HS-27A (cell line): ENCODE results near the gene CARMIL1.

Source experiments
- DNase-seq: peaks from one replicate; pipeline ENCODE4 v3.0.0-alpha.2; 2012; ENCODE audit warnings: low read depth, missing footprints

Gene CARMIL1

DNA sequence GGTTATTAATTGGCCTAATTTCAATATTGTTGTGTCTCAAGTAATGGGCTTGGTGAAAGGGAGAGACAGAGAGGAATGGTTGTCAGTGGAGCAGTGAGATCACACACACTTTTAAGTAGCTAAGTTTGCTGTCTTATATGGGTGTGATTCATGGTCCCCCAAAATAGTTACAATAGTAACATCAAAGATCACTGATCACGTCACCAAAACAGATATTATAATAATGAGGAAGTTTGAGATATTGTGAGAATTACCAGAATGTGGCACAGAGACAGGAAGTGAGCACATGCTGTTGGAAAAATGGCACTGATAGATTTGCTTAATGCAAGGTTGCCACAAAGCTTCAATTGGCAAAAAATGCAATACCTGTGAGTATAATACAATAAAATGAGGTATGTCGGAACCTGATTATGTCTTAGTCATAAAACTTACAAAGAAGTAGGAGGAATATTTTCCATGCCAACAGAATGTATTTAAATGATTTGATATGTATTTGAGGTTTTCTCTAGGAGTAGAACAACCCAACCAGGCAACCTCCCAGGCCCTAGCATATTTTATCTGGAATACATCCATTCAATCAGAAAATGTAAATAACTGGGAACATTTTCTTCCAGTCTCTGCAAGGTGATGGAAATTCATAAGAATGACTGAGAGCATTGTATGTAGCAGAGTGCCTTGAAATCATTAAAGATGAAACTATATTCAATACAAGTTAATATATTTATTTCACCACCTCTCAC is 167.8 kb downstream of the CARMIL1 start:
- no peak for DNase-seq

DNA sequence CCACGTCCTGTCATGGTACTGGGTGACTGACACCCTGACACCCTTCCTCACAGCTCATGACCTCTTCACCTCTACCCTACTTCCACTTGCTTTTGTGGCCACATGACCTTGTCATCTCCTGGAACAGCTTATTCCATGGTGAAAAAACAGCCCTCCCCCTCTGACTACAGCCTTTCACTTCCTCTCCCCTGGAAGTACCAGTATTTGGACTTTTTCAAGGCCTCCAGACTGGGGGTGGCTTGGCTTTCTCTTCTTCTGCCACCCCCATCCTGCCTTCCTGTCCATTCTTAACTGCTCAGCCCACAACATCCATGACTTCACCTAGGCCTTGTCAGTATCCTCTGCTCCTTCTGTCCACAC is 168.4 kb downstream of the CARMIL1 start:
- no peak for DNase-seq

DNA sequence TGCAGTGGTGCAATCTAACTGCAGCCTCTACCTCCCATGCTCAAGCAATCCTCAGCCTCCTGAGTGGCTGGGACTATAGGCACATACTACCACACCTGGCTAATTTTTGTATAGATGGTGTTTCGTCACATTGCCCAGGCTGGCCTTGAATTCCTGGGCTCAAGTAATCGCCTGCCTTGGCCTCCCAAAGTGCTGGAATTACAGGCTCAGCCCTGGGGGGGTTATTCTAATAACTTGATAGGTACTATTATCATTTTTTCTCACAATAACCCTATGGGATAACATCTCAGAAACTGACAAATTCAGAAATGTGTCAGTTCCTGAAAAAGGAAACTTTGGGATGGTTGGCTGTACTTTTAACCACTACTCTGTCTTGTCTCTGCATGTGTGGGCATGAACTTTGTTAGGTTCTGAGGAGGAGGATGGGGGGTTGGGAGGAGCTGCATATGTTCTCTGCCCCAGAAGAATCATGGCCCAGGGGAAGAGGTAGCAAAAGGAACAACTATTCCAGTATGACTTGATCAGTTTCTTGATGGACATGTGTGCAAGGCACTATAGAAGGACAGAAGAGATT is 169.9 kb downstream of the CARMIL1 start:
- no peak for DNase-seq

DNA sequence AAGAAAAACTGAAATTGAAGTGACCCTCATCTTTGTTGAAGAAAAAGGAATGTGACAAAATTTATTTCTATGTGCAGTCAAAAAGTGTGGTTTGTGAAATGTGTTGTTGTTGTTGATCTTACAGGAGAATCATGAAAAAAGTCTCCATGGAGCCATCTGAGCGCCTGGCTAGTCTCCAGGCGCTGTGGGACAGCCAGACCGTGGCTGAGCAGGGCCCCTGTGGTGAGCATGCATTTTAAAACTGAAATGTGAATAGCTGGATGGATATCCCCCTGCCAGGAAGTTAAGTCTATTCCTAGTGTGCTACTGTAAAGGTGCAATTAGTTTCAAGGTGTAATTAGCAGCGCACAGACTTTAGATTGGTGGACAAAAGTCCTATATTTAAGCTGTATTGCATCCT is 170.6 kb downstream of the CARMIL1 start:
- no peak for DNase-seq

DNA sequence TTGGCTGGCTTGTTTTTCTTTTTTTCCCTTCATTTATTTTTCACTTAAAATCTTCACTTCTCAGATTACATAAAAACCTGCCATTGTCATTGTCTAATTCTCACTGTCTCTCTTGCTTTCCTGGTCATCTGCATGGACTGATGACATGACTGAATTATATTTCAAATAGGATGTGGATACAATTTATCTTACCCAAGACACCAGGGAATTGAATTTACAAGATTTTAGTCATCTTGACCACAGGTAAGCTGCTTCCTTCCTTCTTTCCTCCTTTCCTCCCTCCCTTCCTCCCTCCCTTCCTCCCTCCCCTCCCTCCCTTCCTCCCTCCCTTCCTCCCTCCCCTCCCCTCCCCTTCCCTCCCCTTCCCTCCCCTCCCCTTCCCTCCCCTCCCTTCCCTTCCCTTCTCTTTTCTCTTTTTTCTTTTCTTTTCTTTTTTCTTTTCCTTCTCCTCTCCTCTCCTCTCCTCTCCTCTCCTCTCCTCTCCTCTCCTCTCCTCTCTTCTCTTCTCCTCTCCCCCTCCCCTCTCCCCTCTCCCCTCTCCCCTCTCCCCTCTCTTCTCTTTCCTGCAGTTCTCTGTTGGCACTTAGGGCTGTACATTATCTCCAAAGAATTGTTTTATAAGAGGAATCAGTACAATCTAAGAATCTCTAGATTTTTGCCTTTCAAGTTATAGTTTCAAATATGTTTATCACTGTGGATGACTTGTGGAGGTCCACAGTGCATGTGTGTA is 171.5 kb downstream of the CARMIL1 start:
- DNase-seq, result no peak

DNA sequence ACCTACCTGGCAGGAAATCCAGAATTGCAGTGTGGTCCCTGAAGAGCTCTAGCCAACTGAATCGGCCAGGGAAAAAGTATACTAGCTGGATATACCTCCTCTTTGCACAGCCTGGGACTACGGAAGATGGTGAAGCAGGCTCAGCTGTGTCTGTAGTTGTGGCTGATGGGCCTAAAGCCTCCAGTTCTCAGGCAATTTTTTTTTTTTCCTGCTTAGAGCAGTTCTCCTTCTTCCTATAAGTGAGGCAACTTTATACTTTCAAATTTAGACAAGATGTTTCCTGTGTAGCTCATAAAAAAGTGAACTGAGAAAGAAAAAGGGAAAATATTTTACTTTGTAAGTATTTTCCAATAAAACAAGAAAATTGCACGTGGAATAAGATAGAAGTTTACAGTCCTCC is 172.9 kb downstream of the CARMIL1 start:
- DNase-seq, result no peak

DNA sequence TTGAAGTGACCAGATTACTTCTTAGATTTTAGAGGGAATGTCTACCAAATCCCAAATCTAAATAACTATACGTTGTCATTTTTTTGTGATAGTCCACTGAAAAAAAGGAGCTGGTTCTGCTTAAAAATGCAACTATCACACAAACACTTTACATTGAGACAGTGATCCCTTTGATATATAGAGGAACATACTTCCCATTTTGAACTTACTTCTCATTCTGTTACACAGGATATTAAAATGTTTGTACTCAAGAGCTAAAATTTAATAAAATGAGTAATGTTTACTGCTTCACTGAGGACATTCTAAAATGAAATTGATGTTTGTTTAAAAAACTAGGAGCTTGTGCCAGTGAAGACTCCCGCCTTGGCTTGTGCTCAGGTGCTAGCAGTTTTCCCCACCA is 174.1 kb downstream of the CARMIL1 start:
- no peak for DNase-seq

DNA sequence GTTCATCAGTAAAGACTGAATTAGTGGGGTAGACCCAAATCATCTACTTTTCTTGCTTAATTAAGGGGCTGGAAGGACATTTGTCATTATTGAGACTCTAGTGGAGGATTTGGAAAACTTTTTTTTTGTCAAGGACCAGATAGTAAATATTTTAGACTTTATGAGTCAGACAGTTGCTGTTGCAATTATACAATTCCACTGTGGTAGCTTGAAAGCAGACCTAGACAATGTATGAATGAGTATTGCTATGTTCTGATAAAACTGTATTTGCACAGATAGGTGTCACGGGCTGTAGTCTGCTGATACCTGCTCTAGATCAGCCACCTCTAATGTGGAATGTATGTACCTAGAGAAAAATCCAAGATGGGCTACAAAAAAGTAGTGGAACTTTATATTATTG is 175.0 kb downstream of the CARMIL1 start:
- no peak for DNase-seq

DNA sequence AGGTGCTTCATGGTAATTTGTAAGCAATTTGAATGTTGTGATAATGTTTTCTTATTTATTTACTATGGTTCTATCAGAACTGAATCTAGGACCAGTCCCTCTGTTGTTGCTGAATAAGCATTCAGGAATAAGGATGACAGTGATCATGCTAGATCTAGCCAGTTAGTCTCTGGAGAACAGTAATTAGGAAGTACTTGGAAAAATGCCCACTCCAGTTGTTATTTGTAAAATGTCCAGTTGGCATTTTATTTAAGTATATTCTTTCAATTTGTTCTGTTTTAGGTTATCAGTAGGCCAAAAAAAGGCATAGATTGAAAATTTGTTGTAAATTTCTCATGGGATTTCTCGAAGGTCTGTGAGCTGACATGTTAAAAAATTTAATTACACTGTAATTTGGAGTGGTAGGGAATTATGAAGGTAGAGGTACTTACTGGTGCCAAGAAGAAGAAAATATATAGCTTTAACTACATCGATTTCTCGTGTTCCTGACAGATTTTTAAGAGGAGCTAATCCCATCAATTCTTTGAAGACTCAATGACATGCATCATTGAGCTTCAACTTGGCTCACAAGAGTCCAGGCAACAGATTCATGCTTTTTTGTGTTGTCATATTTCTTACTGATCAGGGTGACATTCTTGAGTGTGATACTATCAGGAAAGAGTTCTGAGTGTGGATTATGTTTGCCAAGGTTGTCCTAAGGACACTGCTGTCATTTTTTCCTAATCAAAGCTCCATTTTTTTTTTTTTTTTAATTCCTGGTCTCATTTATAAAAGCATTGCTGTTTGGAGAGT is 177.3 kb downstream of the CARMIL1 start:
- no peak for DNase-seq

DNA sequence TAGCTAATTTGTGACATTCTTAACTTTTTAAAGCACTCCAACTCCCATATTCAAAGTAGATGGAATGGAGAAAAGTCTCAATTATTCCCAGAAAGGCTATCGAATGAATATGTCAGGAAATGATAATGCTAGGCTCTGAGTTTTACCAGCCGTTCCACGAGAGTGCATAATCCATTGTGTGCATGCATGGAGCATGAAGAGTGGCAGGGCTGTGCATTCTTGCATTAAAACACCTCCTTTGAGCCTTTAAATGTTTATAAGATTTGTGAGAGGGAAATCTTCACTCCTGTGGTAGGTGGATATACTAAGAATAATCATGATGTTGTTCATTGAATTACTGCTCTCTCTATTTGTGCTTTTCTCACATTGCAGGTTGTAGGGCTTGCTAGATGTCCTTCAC is 178.3 kb downstream of the CARMIL1 start:
- DNase-seq, result no peak

DNA sequence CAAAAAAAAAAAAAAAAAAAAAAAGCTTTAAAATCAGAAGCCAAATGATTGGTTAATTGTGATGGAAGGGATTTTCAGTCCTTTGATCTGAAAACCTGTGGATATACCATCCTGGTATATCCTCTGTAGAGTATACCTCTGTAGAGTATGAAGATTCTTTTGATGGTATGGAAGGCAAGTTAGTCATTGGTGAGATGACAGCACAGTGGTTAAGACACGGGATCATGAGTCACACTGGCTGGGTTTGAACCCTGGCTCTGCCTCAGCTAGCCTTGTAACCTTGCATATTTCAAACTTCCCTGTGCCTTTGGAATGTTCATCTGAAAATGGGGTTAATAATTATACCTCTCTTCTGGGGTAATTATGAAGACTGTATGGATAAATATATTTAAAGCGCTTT is 179.3 kb downstream of the CARMIL1 start:
- DNase-seq, result peak; percentile 63

DNA sequence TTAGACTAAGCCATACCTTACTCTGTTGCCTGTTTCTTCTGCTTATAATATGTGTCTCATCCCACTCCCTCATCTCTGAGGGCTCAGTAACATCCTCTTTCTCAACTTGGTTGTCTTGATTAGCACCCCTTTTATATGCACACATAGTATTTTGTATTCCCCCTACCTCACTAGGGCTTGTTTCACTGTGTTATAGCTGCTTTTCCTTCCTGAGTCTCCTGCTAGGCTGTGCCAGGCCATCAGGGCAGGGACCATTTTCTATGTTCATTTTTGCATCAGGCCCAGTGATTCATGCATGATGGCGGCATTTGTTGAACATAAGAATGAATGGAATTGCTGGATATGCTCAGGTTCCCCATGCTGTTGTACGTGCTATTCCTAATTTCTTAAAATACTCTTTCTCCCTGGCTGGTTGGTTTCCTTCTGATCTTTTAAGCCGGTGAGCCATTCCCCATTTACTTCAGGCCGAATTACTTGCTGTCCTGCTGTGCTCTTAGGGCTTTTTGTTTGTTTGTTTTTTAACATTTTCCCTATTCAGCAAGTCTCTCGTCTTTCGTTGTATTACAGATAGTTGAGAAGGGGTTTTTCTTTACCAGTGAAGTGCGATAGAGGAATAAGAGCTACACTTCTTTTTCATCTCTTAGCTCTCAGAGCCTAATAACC is 183.2 kb downstream of the CARMIL1 start:
- DNase-seq, result no peak

DNA sequence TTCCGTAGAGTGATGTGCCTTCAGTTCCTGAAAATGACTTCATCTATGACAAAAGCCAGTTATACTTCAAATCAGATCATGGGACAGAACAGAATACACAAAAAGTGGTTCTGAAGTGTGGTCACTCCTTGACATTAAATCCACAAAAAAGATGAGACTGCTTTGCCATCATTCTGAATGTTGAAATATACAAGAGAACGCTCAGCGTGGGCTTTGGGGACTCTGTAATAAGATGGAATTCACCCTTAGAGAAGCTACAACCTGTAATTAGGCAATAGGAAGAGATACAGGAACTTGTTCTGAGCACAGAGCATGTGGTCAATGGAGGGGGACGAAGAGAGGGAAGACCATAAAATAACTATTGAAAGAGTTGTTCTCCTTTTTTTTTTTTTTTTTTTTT is 184.3 kb downstream of the CARMIL1 start:
- DNase-seq, result no peak

DNA sequence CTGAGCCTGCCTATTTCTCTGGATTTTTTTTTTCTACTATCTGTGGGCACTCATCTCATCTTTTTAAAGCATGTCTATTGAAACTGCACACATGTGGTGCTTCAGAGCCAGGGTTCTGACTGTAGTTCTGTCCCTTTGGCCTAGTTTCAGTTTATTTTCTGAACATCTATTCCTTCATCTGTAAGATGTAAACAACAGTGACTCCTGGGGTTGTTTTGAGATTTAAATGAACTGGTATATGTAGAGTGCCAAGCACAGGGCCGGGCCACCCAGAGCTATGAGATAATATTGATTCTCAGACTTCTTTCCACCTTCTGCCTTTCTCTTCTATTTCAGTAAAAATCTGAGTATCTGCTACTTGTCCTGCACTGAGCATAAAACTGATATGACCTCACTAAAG is 185.1 kb downstream of the CARMIL1 start:
- DNase-seq, result no peak

DNA sequence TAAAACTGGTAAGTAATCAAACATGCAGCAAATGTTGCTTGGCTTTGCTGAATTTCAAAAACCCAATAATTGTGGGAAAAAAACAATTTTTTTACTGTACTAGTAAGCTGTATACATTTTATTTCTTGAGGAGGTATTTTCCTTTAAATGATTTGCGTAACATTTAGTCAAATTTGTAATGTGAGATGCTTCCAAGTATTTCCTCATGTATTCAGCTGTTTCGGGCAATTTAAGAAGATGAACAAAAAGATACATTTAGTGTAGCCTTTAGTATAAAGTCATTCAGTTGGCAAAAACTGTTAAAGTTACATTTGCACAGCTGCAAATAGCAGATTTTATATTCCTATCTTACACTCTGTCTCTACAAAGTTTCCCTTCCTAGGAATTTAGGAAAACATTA is 186.8 kb downstream of the CARMIL1 start:
- DNase-seq, result no peak

DNA sequence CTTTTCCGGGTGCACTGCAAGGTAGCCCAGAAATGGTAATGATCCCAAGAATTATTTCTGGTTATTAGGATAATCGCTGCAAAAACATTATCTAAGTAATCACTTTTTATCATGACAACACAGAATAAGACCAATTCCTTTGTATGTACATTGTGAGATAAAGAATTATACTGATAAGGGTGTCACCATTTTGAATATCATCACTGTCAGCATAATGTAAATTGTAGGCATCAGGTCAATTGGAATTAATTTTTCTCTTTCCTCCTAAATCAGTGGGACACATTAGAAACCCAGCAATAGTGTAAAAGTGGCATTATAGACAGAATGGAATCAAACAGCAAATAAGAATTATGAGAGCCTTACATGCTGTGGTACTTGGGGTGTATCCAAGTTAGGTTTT is 189.7 kb downstream of the CARMIL1 start:
- no peak for DNase-seq

DNA sequence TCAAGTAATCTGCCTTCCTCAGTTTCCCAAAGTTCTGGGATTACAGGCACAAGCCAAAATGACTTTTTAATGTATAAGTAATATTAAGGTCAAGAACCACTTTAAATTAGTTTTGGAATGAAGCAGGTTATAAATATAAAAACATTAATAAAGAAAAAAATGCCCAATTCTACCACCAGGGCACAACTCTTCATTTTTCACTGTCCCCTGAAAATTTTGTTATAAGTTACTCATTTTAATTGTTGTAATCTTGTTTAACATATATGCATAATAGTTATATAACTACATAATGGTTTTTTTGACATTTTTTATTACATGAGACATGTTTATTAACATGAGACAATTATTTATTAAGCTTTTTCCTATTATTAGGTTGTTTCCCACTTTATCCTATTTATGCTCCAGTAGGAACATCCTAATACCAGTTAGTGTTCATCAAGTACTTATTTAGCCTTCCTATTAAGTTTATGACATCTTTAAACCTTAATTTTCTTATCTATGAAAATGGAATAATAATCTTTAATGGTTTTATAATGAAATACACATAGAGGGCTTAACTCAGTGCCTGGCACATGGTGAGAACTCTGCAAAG is 190.7 kb downstream of the CARMIL1 start:
- no peak for DNase-seq

DNA sequence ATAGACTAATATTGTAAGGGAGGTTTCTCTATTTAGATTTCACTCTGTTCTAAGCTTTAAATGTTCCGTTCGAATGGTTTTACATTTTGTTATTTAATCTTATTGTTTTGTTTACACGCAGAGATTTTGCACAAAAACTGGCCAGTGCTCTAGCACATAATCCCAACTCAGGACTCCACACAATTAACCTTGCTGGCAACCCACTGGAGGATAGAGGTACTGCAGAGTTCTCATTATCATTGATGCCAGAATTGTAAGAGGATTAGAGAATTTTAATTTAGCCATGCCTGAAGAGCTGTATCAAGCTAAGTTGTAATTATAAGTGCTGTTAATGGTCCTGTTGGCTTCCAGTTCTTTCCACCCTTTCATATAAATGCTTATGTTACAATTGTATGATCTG is 193.1 kb downstream of the CARMIL1 start:
- DNase-seq, result no peak

DNA sequence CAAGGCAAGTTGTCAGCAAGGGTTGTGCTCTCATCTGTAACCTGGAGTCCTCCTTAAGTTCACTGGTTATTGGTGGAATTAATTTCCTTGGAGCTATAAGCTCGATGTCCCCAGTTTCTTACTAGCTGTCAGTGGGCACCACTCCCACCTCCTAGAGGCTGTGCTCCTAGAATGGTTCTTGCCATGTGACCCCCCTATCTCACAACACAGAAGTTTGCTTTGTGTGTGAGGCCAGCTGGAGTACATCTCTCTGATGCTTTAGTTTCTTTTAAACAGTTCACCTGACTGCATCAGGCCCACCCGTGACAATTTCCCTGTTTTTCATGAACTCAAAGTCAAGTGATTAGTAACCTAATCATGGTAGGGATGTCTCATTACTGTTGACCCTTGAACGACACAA is 193.7 kb downstream of the CARMIL1 start:
- DNase-seq, result no peak

DNA sequence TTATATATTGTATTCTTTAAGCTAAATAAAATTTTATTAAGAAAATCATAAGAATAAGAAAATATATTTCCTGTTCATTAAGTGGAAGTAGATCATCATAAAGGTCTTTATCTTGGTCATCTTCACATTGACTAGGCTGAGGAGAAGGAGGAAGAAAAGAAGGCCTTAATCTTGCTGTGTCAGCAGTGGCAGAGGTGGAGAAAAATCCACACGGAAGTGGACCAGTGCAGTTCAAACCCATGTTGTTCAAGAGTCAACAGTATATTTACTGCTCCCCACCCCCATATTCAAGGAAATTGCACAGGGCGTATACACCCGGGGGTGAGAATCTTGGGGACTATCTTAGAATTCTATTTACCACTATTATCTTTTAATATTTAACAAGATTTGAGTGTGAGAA is 194.3 kb downstream of the CARMIL1 start:
- DNase-seq, result no peak

DNA sequence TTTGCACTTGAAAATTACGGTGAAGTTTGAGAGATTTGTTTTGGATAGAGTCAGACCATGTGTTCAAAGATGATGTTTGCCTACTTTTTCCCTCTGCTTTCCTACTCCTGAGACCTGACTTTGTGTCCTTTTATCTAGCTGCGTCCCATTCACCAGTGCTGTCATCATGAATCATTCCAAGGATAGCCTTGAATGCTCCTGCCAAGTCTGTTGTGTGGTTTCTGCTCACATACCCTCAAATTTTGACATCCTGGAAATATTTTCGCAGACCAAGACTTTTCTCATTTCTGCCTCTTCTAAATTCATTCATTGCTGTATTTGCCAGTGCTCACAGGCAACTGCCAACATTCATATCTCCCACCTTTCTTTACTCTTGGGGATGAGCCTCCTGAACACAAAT is 197.0 kb downstream of the CARMIL1 start:
- DNase-seq, result peak; percentile 52
